GM19239 (cell line): ENCODE results near the gene VPS50.

Experiments
- DNase-seq: peaks from one replicate; pipeline ENCODE4 v3.0.0; 2011; ENCODE audit warnings: low spot score; ENCODE audit not compliant: insufficient read length
- FAIRE-seq: peaks from 2 replicates; lab custom pipeline; 2011; peaks lifted over from hg19 to GRCh38; lab: Jason Lieb, UNC

Gene VPS50, protein sequence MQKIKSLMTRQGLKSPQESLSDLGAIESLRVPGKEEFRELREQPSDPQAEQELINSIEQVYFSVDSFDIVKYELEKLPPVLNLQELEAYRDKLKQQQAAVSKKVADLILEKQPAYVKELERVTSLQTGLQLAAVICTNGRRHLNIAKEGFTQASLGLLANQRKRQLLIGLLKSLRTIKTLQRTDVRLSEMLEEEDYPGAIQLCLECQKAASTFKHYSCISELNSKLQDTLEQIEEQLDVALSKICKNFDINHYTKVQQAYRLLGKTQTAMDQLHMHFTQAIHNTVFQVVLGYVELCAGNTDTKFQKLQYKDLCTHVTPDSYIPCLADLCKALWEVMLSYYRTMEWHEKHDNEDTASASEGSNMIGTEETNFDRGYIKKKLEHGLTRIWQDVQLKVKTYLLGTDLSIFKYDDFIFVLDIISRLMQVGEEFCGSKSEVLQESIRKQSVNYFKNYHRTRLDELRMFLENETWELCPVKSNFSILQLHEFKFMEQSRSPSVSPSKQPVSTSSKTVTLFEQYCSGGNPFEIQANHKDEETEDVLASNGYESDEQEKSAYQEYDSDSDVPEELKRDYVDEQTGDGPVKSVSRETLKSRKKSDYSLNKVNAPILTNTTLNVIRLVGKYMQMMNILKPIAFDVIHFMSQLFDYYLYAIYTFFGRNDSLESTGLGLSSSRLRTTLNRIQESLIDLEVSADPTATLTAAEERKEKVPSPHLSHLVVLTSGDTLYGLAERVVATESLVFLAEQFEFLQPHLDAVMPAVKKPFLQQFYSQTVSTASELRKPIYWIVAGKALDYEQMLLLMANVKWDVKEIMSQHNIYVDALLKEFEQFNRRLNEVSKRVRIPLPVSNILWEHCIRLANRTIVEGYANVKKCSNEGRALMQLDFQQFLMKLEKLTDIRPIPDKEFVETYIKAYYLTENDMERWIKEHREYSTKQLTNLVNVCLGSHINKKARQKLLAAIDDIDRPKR

DNA sequence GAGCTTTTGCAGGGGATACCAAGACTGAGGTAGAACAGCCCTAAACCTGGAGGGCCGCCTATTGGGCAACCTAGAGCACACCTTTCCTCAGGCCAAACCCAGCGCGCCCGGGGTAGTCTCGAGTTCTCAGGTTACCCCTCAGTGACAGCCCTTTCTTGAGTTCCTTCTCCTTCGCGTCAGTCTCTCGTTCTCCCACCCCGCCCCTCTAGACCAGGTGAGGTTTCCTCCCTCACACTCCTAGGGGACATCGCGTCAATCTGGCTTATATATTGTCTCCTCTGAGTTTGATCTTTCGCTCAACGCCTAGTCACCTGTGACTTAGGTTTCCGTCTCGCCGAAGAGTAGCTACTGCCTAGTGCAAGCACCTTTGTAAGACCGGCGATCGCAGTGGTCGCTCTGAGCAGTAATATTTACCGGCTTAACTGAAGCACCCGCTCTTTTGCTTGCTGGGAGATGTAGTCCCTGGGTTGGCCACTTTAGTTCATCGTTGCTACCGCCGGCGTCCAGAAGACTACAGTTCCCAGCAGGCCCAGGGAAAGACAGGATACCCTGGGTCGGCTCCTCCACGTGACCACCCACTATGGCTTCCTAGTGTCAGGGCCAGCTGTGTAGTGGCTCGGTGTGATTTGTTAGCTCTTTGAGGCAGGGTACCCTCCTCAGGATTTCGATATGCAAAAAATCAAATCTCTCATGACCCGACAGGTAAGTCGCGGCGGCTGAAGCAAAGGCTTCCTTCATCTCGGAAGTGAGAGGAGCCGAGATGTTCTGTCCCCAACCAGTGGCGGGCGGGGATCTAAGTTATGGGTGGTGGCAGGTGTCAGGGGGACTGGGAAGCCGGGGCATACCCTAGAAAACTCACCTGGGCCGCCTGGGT, at the start of gene VPS50:
Gene VPS50, plus strand, starts transcription at position 568 of the 874 bp plus-strand sequence. Its CDS starts 102 bp downstream, at position 670.
- FAIRE-seq: peak; percentile 99
- DNase-seq: peak; percentile 52

DNA sequence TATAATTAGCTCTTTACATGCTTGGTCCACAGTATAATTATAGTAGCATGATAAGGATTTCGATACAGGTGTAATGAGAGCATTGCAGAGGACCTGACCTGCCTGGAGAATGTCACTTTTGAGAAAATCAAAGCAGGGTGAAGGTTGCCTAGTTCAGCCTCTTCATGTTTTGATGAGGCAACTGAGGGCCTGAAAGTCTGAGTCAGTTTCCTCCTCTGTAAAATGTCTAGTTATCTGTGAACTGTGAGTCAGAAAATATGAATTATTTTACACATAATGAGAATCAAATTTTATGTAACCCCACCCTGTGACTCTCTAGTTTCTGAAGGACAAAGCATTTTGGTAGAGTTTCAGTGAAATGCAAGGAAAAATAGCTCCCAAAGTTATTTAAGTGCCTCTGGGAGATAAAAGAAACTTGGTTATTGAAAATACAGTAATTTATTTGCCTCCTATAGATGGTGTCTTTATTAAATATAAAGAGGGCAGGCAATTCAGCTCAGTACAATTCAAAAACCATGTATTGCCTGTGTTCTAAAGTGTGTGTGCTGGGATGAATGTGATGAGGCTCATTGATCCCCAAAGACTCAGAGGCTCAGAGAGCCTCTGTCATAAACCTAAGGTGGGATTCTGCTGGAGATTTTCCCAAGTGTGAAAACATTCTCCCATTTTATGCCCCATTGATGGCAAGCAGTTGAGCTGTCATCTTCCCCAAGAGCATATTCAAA, 46.7 kb upstream of the VPS50 start:
- FAIRE-seq (no peak), DNase-seq (no peak)

DNA sequence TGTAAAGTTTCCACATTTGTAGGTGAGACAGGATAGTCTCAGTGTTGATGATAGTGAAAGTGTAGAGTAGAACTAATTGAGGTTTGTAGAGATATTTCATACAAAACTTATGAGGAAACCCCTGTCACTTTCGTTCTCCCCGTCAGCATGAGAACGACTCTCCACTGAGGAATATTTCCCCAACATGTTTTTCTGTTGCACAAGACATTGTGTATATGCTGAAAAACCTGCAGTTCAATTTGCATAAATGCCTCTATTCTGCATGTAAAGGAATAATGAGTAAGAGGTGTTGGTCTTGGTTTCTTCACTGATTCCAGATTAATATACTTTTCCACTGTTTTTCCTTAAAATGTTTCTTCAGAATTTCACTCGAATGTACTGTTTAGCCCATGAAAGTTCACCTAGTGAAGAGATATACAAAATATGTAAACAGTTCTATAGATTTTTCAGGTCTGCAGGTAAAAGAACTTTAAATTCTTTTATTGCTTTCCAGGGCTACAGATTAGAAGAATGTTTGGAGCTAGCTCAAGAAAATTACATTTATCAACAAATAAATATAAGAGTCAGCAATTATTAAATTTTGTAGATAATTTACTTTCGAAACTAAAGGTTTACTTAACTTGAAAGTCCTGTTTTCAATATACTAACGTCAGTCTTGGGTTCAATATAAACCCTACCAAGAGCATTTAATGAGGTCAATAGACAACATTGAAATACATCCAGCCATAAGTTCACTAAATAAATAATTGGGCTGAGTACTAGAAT, 43.1 kb upstream of the VPS50 start:
- DNase-seq: no peak
- FAIRE-seq: no peak

DNA sequence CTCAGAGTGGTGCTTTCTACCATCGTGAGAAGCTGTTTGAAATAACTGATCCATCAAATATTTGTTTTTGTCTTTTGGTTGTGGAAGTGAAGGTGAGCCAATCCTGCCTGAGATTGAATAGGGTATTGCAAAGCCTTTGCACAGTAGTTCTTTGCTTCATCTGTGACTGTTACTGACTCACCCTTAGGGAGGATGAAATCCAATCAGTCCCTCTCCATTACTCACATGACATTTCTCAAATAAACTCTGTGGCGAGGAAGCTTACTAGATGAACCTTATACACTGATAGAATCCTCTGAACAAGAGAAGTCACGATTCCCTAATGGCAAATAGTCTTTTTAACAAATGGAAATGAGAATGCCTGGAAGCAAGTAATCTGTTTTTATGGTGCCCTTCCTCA, 37.8 kb upstream of the VPS50 start:
- FAIRE-seq (no peak), DNase-seq (no peak)

DNA sequence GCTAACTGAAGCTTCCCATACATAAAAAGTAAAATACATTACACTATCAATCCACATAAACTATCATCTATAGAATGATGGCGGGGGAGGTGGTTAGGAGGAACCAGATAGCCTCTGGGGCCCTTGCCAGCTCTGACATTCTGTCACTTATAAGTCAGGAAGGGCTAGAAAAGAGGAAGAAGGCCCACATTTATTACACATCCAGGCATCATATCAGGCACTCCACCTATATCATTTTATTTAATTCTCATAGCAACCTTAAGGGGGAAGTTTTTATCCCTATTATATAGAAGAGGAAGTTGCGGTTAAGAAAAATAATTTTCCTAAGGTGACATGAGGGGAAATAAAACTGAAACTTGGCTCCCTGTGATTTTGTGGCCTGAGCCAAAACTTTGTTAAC, 35.8 kb upstream of the VPS50 start:
- FAIRE-seq (no peak), DNase-seq (no peak)

DNA sequence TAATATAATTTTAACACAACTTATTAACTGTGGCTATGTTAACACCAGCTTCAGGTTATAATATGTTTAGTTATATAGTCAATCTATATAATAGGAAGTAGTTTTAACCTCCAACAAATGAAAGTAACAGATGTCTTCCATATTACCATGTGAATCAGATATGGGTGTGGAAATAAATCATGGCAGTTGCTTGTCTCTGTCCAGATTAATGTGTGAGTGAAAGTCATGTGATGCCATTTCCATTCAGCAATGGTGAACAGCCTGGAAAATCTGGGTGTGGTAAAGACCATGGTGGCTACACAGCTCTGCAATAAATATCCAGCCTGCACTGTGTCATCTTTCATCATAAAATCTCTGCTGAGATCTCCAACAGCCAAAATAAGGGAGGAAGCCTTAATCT, 33.7 kb upstream of the VPS50 start:
- no peak for DNase-seq
- no peak for FAIRE-seq

DNA sequence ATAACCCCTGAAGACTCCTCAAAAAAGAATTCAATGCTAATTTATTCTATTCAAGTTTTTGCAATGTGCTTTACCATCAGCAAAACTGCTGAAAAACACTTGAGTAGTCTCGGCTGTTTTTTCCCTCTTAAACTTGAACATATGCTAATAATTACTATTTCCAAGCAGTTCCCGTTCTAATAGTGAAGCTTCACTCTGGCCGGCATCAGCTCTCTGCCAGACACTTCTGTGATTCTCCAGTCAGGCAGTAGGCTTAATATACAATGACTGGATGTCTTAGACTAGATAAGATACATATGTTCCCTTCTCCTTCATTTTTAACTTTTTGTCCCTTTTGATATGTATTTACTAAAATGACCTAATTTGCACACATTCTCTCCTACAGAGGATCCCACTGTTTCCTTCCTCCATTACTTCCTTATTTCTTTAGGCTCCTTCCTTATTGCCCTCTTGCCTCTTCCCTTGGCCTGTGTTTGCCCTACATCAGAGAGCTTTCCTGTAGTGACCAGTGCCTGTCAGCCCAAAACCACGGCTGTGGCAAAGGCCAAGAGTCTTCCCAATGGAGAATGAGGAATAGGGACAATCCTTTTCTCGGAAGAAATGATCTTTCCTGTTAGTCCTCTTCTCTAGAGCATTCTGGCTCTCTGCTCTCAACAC, 29.4 kb upstream of the VPS50 start:
- no peak for FAIRE-seq

DNA sequence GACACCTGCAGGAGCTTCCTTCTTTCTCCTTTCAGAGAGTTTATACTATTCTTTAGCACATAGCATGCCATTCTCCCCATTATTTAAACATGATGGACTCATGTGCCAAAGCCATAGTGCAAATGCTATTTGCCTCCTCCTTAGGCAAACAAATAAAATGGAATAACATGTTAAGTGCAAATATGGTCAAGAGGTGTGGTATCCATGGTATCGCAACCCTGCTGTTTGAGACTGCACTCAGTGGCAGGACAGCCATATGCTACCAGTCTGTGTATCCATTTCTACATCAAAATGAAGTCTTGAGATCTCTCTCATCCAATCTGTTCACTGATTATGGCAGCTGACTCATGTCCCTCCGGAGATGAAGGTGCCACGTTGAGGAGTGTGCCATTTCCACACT, 28.7 kb upstream of the VPS50 start:
- DNase-seq (no peak), FAIRE-seq (no peak)

More for the DNA sequence above, 29.4 kb upstream of the VPS50 start:
- no peak for DNase-seq

DNA sequence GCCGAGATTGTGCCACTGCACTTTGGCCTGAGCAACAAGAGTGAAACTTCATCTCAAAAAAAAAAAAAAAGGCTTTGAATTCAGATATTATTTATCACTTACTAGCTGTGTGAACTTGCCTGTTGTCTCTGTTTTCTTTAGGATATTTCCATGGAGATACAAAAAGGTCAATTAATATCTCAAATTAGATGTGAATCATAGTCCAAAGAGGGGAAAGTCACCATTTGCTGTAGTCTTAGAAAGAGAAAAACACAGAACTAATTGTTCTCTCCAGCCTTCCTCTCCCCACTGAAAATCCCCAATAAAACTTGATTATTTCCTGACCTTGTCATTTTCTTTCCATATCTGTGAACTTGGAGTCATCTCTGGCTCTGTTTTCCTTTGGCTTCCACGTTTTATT, 27.1 kb upstream of the VPS50 start:
- FAIRE-seq: no peak
- DNase-seq: no peak

DNA sequence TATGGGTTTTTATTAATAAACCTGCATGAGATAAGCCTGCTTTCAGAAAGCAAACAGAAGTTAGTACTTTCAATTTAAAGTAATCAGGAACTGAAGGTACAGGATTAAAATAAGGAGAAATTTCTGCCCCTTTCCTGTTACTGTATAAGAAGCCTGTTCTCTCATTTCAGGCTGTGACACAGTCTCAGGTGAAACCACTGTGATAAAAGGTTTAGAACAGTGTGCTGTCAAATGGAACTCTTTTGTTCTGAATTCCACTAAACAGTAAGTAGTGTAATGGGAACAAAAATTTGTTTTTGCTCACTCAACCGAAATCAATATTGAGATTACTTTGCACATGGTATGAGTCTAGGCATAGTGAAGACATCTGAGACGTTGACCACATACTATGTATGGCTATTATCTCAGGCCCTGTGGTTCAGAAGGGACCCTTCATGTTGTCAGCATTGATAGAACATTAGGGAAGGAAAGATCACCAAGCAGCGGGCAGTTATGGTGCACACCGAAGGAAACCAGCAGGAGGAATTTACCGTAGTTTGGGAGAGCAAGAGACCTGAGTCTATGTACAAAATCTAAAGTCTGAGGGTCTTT, 20.8 kb upstream of the VPS50 start:
- no peak for DNase-seq
- FAIRE-seq: no peak

DNA sequence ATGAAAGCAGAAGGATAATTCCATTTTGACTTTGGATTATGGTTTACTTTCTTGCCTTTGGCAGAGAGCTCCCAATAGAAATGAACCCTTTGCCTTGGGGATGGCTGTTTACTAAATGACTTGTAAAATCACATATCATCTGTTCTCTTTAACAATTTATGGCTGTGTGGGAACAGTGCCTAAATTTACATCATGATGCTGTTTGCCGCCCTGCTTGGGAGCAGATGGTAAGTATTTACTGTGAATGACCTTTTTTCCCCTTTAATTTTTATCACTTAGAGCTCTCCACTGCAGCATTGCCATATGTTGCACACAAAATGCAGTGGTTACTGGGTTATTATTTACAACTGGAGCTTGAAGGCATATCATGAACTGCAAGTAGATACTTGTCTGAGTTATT, 19.3 kb upstream of the VPS50 start:
- FAIRE-seq (no peak), DNase-seq (no peak)

DNA sequence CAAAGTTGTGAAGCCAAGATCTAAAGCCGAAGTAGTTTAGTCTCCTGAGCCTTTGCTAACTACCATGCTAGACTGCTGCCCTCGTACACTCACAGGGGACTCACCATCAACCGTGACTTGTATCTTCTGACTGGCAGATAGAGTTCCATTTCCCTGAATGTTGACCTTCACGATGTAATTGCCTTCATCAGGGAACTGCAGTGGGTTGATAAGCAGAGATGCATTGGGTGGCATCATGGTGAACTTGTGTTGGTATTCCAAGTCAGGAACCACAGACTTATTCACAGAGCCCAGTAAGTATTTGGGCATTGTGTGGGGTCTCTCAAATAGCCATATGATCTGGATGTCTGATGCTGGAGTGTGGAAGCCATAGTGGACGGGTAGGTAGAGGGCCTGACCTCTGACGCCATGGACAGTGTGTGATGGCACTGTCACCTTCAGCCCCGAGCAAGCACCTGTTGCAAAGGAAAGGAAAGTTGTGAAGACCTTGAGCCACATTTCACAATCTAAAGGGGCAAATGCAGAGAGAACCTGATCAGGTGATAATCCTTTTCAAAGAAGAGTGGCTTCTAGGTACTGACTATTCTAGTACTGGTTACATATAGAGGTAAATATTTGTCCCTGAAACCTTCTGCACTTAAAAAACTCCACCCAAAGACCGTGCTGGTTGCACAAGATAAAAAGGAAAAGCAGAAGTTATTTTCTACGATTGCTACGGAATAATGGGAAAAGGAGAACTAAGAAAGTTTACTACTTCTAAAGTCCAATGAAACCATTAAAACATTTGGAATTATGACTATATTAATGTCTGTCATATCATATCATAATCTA, 13.0 kb upstream of the VPS50 start:
- FAIRE-seq: no peak

DNA sequence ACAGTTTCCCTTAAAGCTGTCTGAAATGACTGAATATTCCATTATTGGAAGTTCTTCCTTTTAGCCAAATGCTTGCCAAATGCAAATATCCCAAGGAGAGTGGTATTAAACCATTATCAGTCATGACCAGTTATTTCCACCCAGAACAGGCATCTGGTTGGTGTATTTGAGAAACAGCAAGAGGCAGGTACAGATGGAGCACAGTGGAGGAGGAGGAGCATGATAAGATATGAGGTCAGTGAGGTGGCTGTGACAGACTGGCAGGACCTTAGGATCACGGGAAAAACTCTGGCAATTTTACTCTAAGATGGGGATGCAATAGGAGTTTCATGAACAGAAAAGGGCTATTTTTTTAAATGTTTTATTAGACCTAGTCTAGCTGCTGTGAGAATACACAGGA, 12.3 kb upstream of the VPS50 start:
- DNase-seq (no peak), FAIRE-seq (no peak)

More for the DNA sequence above, 13.0 kb upstream of the VPS50 start:
- no peak for DNase-seq

DNA sequence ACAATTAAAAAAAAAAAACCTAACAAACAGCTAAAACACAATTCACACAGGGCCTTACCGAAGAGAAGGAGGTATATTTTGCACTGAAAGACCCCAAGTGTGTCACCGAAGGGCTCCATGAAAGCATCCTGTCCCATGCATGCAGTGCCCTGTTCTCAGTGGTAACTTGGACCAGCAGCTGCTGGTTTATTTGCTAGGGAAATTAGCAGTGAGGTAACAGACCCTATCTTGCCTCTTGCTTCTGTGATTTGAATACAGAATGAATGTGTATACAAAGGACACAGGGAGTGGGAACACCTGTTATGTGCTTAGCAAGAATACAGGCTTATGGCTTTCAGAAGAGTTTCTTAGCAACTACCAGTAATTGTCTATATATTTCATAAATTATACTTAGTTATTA, 5.9 kb upstream of the VPS50 start, which contains the start of gene HEPACAM2:
Gene HEPACAM2, minus strand, starts transcription at position 160 of the 400 bp plus-strand sequence.
- no peak for DNase-seq
- FAIRE-seq: no peak

DNA sequence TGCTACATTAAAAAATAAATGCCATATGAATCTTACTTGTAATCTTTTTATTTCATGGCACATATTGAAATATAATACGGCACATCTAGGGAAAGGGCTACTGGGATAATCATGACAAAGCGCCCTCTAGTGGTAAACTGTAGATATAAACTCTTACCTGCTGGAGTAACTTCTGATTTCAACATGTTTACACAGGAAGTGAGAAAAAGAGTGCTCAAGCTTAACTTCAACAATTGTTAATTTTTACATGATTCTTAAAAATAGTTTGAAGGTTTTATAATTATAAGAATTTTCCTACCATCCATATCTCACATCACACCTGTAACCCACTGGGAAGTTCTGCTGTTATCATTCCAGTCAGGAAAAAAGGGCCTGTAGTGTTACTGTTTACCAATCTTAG, 3.9 kb upstream of the VPS50 start:
- FAIRE-seq: peak; percentile 80
- no peak for DNase-seq

DNA sequence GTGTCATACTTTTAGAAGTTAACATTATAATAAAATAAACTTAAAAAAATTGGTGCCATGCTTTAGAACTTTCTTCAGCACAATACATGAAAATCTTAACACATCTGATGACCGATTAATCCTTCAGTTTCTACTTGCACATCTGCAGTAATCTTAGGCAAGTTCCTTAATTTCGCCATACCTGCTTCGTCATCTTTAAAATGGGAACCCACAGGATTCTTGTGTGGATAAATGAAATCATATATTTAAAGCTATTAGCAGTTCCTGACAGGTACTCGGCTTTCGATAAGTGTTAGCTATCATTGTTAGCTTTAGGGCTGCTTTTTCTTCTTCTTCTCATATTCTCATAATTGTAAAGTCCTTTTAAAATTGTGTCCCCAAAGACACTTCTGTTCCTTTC, 907 bp upstream of the VPS50 start:
- FAIRE-seq (no peak), DNase-seq (no peak)

DNA sequence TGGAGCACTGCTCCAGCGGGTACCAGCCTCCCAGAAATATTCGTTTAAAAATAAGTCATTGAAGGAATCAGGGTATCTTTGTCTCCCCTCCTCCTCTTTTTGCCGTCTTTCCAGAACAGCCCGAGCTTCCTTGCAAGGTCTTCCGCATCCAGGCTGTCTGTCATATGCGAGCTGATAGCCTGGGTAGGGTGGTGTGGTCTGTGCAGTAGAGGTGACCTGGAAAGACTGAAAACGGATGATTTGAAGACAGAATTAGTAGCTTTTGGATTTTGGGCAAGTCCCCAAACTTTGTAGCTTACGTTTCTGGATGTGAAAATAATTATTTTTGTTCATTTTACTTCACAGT, 480 bp downstream of the VPS50 start:
- DNase-seq (no peak), FAIRE-seq (peak; percentile 18)
